GM21381 (cell line): ENCODE data around the gene RPS6KL1.

Experiments
- ATAC-seq: cut with Tn5 transposase; IDR thresholded peaks from one replicate; pipeline ENCODE4 v1.9.1; 2021; ENCODE audit warnings: mild to moderate bottlenecking, moderate library complexity; ENCODE audit not compliant: unreplicated experiment

The RPS6KL1 gene

GRCh38 chr14:74922752-74923401, at the start of gene RPS6KL1:
Gene RPS6KL1, minus strand, starts transcription at chr14:74923260. Its CDS starts 1,719 bp downstream, at chr14:74921541.
- ATAC-seq = peak; percentile 91

GRCh38 chr14:74968811-74969210, 45.8 kb upstream of the RPS6KL1 start:
- ATAC-seq = no peak

- no peak for ATAC-seq
Observed at GRCh38 chr14:74965486-74966153, 42.6 kb upstream of the RPS6KL1 start.

GRCh38 chr14:74964787-74965485, 41.9 kb upstream of the RPS6KL1 start:
- ATAC-seq = no peak

GRCh38 chr14:74963705-74964271, 40.7 kb upstream of the RPS6KL1 start:
- ATAC-seq = no peak

- ATAC-seq = no peak
Observed at GRCh38 chr14:74963178-74963704, 40.2 kb upstream of the RPS6KL1 start.

GRCh38 chr14:74962493-74962892, 39.4 kb upstream of the RPS6KL1 start:
- ATAC-seq = no peak

- ATAC-seq = no peak
Observed at GRCh38 chr14:74962046-74962445, 39.0 kb upstream of the RPS6KL1 start.

GRCh38 chr14:74961238-74961911, 38.3 kb upstream of the RPS6KL1 start:
- ATAC-seq = no peak

GRCh38 chr14:74960736-74961135, 37.7 kb upstream of the RPS6KL1 start:
- no peak for ATAC-seq

- ATAC-seq = no peak
Observed at GRCh38 chr14:74959596-74960180, 36.6 kb upstream of the RPS6KL1 start.

GRCh38 chr14:74956280-74957072, 33.4 kb upstream of the RPS6KL1 start:
- ATAC-seq = no peak

GRCh38 chr14:74956027-74956279, 32.9 kb upstream of the RPS6KL1 start:
- ATAC-seq = no peak

GRCh38 chr14:74955229-74956026, 32.4 kb upstream of the RPS6KL1 start, which contains the start of gene PGF:
Gene PGF, minus strand, starts transcription at chr14:74955597. Its CDS starts 355 bp downstream, at chr14:74955242.
- ATAC-seq = peak; percentile 59

- no peak for ATAC-seq
Observed at GRCh38 chr14:74954947-74955228, 31.8 kb upstream of the RPS6KL1 start.

- no peak for ATAC-seq
Observed at GRCh38 chr14:74954232-74954946, 31.3 kb upstream of the RPS6KL1 start.

- ATAC-seq = no peak
Observed at GRCh38 chr14:74953686-74954085, 30.6 kb upstream of the RPS6KL1 start.

GRCh38 chr14:74952697-74953484, 29.8 kb upstream of the RPS6KL1 start:
- ATAC-seq = no peak
